Activated CD4-positive, alpha-beta T cell treated with anti-CD3 and anti-CD28 coated beads, Interleukin-2, amount 50 U/mL, for 24 hours (primary cell): ENCODE results near the gene SLC22A2.
"Not testable (repeated sequence)": the region's sequence is repeated elsewhere in the genome, so short reads cannot be mapped to it uniquely, and the experiment has no call there.

Experiments
- DNase-seq, 2 donors: peaks; one replicate each; pipeline ENCODE4 v3.0.0-alpha.2; 2020; ENCODE audit warnings: low read depth in 1 of 2, low spot score in 1 of 2

SLC22A2 gene

GRCh38 chr6:160252073-160252813 is 6.4 kb downstream of the SLC22A2 start:
- DNase-seq: no peak

- no peak for DNase-seq
Observed at GRCh38 chr6:160249671-160250070, 8.9 kb downstream of the SLC22A2 start.

- no peak for DNase-seq
Observed at GRCh38 chr6:160248538-160248937, 10.1 kb downstream of the SLC22A2 start.

GRCh38 chr6:160247457-160247883 is 11.2 kb downstream of the SLC22A2 start:
- DNase-seq: no peak

GRCh38 chr6:160240691-160241084 is 17.9 kb downstream of the SLC22A2 start:
- DNase-seq: no peak

- DNase-seq: no peak
Observed at GRCh38 chr6:160239929-160240690, 18.5 kb downstream of the SLC22A2 start.

GRCh38 chr6:160238761-160239751 is 19.6 kb downstream of the SLC22A2 start:
- DNase-seq: no peak

GRCh38 chr6:160238278-160238711 is 20.3 kb downstream of the SLC22A2 start:
- no peak for DNase-seq

GRCh38 chr6:160237597-160238275 is 20.9 kb downstream of the SLC22A2 start:
- not testable (repeated sequence) for DNase-seq

- DNase-seq: not testable (repeated sequence)
Observed at GRCh38 chr6:160236235-160236872, 22.3 kb downstream of the SLC22A2 start.

- DNase-seq: not testable (repeated sequence)
Observed at GRCh38 chr6:160233950-160234640, 24.5 kb downstream of the SLC22A2 start.

GRCh38 chr6:160227769-160228161 is 30.9 kb downstream of the SLC22A2 start:
- DNase-seq: no peak

GRCh38 chr6:160227038-160227768 is 31.4 kb downstream of the SLC22A2 start:
- DNase-seq: no peak

- DNase-seq: peak; percentile 12 to 50
Observed at GRCh38 chr6:160226118-160226591, 32.5 kb downstream of the SLC22A2 start.

- no peak for DNase-seq
Observed at GRCh38 chr6:160224639-160225237, 33.9 kb downstream of the SLC22A2 start.

GRCh38 chr6:160222491-160222890 is 36.1 kb downstream of the SLC22A2 start:
- DNase-seq: no peak

GRCh38 chr6:160221918-160222317 is 36.7 kb downstream of the SLC22A2 start:
- no peak for DNase-seq

- no peak for DNase-seq
Observed at GRCh38 chr6:160221423-160221822, 37.2 kb downstream of the SLC22A2 start.
